Breast epithelium (tissue), 3 donors: ENCODE measurements around the gene LDLR.

Experiments used
- CTCF ChIP-seq, 3 donors: fragments of 450-650 bp; IDR thresholded peaks; one replicate each; pipeline ENCODE4 v1.5.1; 2016 to 2017; ENCODE audit warnings: antibody characterized with exemption in 3 of 3, mild to moderate bottlenecking in 3 of 3, moderate library complexity in 3 of 3
- POLR2A ChIP-seq: fragments of 450-650 bp; IDR thresholded peaks from one replicate; pipeline ENCODE4 v1.6.1; 2016; ENCODE audit warnings: antibody characterized with exemption, mild to moderate bottlenecking, moderate library complexity

GRCh38 chr19:11061952-11062351 lies 27.3 kb upstream of the LDLR start:
- TF ChIP-seq CTCF (IDR thresholded peaks at IDR 0.05) (no peak), POLR2A (no peak)
